Measurements from ENCODE around the gene NEURL1B.

Gene NEURL1B

GRCh38 chr5:172666251-172666650 lies 25.2 kb downstream of the NEURL1B start:
- Histone ChIP-seq H3K23ac (ENCODE audit: low read length in 2 of 2) (no peak overlapping the region), H3K4me1 (ENCODE audit: control insufficient read depth, insufficient read depth, low read depth, low read length) (peaks cover 4% of the 10 kb centered on the region), H2AK5ac (ENCODE audit: low read length, severe bottlenecking) (no peak overlapping the region), H3K27ac (ENCODE audit: low read length, poor library complexity, severe bottlenecking) (no peak overlapping the region), H3K18ac (ENCODE audit: low read depth in 1 of 2, low read length in 2 of 2) (no peak overlapping the region), H3K27me3 (ENCODE audit: control insufficient read depth in 1 of 2, insufficient read depth in 1 of 2, low read length in 2 of 2) (peaks cover 0 to 18% of the 10 kb centered on the region in 2 experiments), H3K79me1 (replicated peaks; ENCODE audit: low read length, poor library complexity, severe bottlenecking) (no peaks in the 10 kb centered on the region), H4K91ac (ENCODE audit: low read length) (no peak overlapping the region), H3K4me3 (ENCODE audit: insufficient read depth in 1 of 2, low read depth in 1 of 2, low read length in 2 of 2) (no peak overlapping the region), H3K4me2 (ENCODE audit: low read length, poor library complexity, severe bottlenecking) (no peak overlapping the region), H2BK5ac (ENCODE audit: low read depth, low read length, poor library complexity, severe bottlenecking) (no peak overlapping the region), H3K9me3 (ENCODE audit: control insufficient read depth, low read length) (no peaks in the 10 kb centered on the region), H2BK120ac (ENCODE audit: low read depth, low read length) (no peak overlapping the region), H2BK15ac (ENCODE audit: low read depth, poor library complexity, severe bottlenecking) (no peak overlapping the region), H2BK12ac (ENCODE audit: low read length in 2 of 2) (no peak overlapping the region), H3K4ac (ENCODE audit: low read depth in 1 of 2, low read length in 2 of 2) (no peak overlapping the region), H3K14ac (ENCODE audit: low read length in 2 of 2) (no peak overlapping the region), H3K36me3 (ENCODE audit: control insufficient read depth in 1 of 2, insufficient read depth in 2 of 2, low read depth in 1 of 2, low read length in 2 of 2) (peaks cover 0 to 4% of the 10 kb centered on the region in 2 experiments), H3K9ac (ENCODE audit: low read length) (no peak overlapping the region), H4K8ac (ENCODE audit: low read length) (no peak overlapping the region), H2AFZ (ENCODE audit: low read depth, low read length) (no peak overlapping the region)
- peak; percentile 58 for DNase-seq
- WGBS = 85% methylated on average over 7 of the region's 7 CpGs

- no peak overlapping the region for H3K4me2 ChIP-seq (ENCODE audit: low read length, poor library complexity, severe bottlenecking)
- H2AK5ac ChIP-seq (ENCODE audit: low read length, severe bottlenecking) = no peak overlapping the region
- H2BK12ac ChIP-seq (ENCODE audit: low read length in 2 of 2) = no peak overlapping the region
- no peak overlapping the region for H3K23ac ChIP-seq (ENCODE audit: low read length in 2 of 2)
- H3K27me3 ChIP-seq (ENCODE audit: control insufficient read depth in 1 of 2, insufficient read depth in 1 of 2, low read length in 2 of 2) = peaks cover 4 to 18% of the 10 kb centered on the region in 2 experiments
- DNase-seq = no peak
- no peak overlapping the region for H3K4me3 ChIP-seq (ENCODE audit: insufficient read depth in 1 of 2, low read depth in 1 of 2, low read length in 2 of 2)
- no peak overlapping the region for H4K91ac ChIP-seq (ENCODE audit: low read length)
- WGBS = 93% methylated on average over 7 of the region's 7 CpGs
- peaks cover 4% of the 10 kb centered on the region for H3K4me1 ChIP-seq (ENCODE audit: control insufficient read depth, insufficient read depth, low read depth, low read length)
- H3K79me1 ChIP-seq (replicated peaks; ENCODE audit: low read length, poor library complexity, severe bottlenecking) = no peaks in the 10 kb centered on the region
- H2BK120ac ChIP-seq (ENCODE audit: low read depth, low read length) = no peak overlapping the region
- H3K14ac ChIP-seq (ENCODE audit: low read length in 2 of 2) = no peak overlapping the region
- H3K9ac ChIP-seq (ENCODE audit: low read length) = no peak overlapping the region
- H3K27ac ChIP-seq (ENCODE audit: low read length, poor library complexity, severe bottlenecking) = no peak overlapping the region
- H3K18ac ChIP-seq (ENCODE audit: low read depth in 1 of 2, low read length in 2 of 2) = no peak overlapping the region
- H3K9me3 ChIP-seq (ENCODE audit: control insufficient read depth, low read length) = no peaks in the 10 kb centered on the region
- peak overlapping the region in 1 of 2 experiments; percentile 76 for H3K4ac ChIP-seq (ENCODE audit: low read depth in 1 of 2, low read length in 2 of 2)
- peaks cover 0 to 4% of the 10 kb centered on the region in 2 experiments for H3K36me3 ChIP-seq (ENCODE audit: control insufficient read depth in 1 of 2, insufficient read depth in 2 of 2, low read depth in 1 of 2, low read length in 2 of 2)
- no peak overlapping the region for H2AFZ ChIP-seq (ENCODE audit: low read depth, low read length)
- peak overlapping the region; percentile 34 for H2BK15ac ChIP-seq (ENCODE audit: low read depth, poor library complexity, severe bottlenecking)
- no peak overlapping the region for H2BK5ac ChIP-seq (ENCODE audit: low read depth, low read length, poor library complexity, severe bottlenecking)
- peak overlapping the region; percentile 21 for H4K8ac ChIP-seq (ENCODE audit: low read length)
Measured at GRCh38 chr5:172667786-172668593, 26.9 kb downstream of the NEURL1B start.

- Histone ChIP-seq H3K79me1 (replicated peaks; ENCODE audit: low read length, poor library complexity, severe bottlenecking) (no peaks in the 10 kb centered on the region), H3K36me3 (ENCODE audit: control insufficient read depth in 1 of 2, insufficient read depth in 2 of 2, low read depth in 1 of 2, low read length in 2 of 2) (peaks cover 0 to 4% of the 10 kb centered on the region in 2 experiments), H3K4me2 (ENCODE audit: low read length, poor library complexity, severe bottlenecking) (no peak overlapping the region), H2AK5ac (ENCODE audit: low read length, severe bottlenecking) (no peak overlapping the region), H4K91ac (ENCODE audit: low read length) (no peak overlapping the region), H3K9me3 (ENCODE audit: control insufficient read depth, low read length) (no peaks in the 10 kb centered on the region), H3K9ac (ENCODE audit: low read length) (no peak overlapping the region), H3K4me1 (ENCODE audit: control insufficient read depth, insufficient read depth, low read depth, low read length) (peaks cover 4% of the 10 kb centered on the region), H2AFZ (ENCODE audit: low read depth, low read length) (no peak overlapping the region), H2BK5ac (ENCODE audit: low read depth, low read length, poor library complexity, severe bottlenecking) (no peak overlapping the region), H3K14ac (ENCODE audit: low read length in 2 of 2) (no peak overlapping the region), H2BK120ac (ENCODE audit: low read depth, low read length) (no peak overlapping the region), H3K23ac (ENCODE audit: low read length in 2 of 2) (no peak overlapping the region), H3K4ac (ENCODE audit: low read depth in 1 of 2, low read length in 2 of 2) (peak overlapping the region in 1 of 2 experiments; percentile 76), H3K27me3 (ENCODE audit: control insufficient read depth in 1 of 2, insufficient read depth in 1 of 2, low read length in 2 of 2) (peaks cover 4 to 18% of the 10 kb centered on the region in 2 experiments), H3K27ac (ENCODE audit: low read length, poor library complexity, severe bottlenecking) (no peak overlapping the region), H3K18ac (ENCODE audit: low read depth in 1 of 2, low read length in 2 of 2) (no peak overlapping the region), H3K4me3 (ENCODE audit: insufficient read depth in 1 of 2, low read depth in 1 of 2, low read length in 2 of 2) (no peak overlapping the region), H4K8ac (ENCODE audit: low read length) (peak overlapping the region; percentile 21), H2BK12ac (ENCODE audit: low read length in 2 of 2) (no peak overlapping the region), H2BK15ac (ENCODE audit: low read depth, poor library complexity, severe bottlenecking) (peak overlapping the region; percentile 34)
- 93% methylated on average over 8 of the region's 11 CpGs for WGBS
- DNase-seq = no peak
Measured at GRCh38 chr5:172668594-172669071, 27.6 kb downstream of the NEURL1B start.

- peaks cover 4 to 18% of the 10 kb centered on the region in 2 experiments for H3K27me3 ChIP-seq (ENCODE audit: control insufficient read depth in 1 of 2, insufficient read depth in 1 of 2, low read length in 2 of 2)
- H4K91ac ChIP-seq (ENCODE audit: low read length) = peak overlapping the region; percentile 54
- 98% methylated on average over 45 of the region's 45 CpGs for WGBS
- H3K18ac ChIP-seq (ENCODE audit: low read depth in 1 of 2, low read length in 2 of 2) = no peak overlapping the region
- peak overlapping the region; percentile 48 for H4K8ac ChIP-seq (ENCODE audit: low read length)
- H3K27ac ChIP-seq (ENCODE audit: low read length, poor library complexity, severe bottlenecking) = no peak overlapping the region
- no peak overlapping the region for H3K23ac ChIP-seq (ENCODE audit: low read length in 2 of 2)
- H2BK15ac ChIP-seq (ENCODE audit: low read depth, poor library complexity, severe bottlenecking) = no peak overlapping the region
- H3K4me1 ChIP-seq (ENCODE audit: control insufficient read depth, insufficient read depth, low read depth, low read length) = peaks cover 4% of the 10 kb centered on the region
- no peak overlapping the region for H2BK120ac ChIP-seq (ENCODE audit: low read depth, low read length)
- H3K4ac ChIP-seq (ENCODE audit: low read depth in 1 of 2, low read length in 2 of 2) = no peak overlapping the region
- H3K9me3 ChIP-seq (ENCODE audit: control insufficient read depth, low read length) = no peaks in the 10 kb centered on the region
- H3K14ac ChIP-seq (ENCODE audit: low read length in 2 of 2) = no peak overlapping the region
- no peak overlapping the region for H3K9ac ChIP-seq (ENCODE audit: low read length)
- no peak overlapping the region for H3K4me2 ChIP-seq (ENCODE audit: low read length, poor library complexity, severe bottlenecking)
- H2AK5ac ChIP-seq (ENCODE audit: low read length, severe bottlenecking) = no peak overlapping the region
- peaks cover 0 to 4% of the 10 kb centered on the region in 2 experiments for H3K36me3 ChIP-seq (ENCODE audit: control insufficient read depth in 1 of 2, insufficient read depth in 2 of 2, low read depth in 1 of 2, low read length in 2 of 2)
- no peak overlapping the region for H2AFZ ChIP-seq (ENCODE audit: low read depth, low read length)
- no peak overlapping the region for H2BK5ac ChIP-seq (ENCODE audit: low read depth, low read length, poor library complexity, severe bottlenecking)
- H3K79me1 ChIP-seq (replicated peaks; ENCODE audit: low read length, poor library complexity, severe bottlenecking) = no peaks in the 10 kb centered on the region
- no peak overlapping the region for H2BK12ac ChIP-seq (ENCODE audit: low read length in 2 of 2)
- H3K4me3 ChIP-seq (ENCODE audit: insufficient read depth in 1 of 2, low read depth in 1 of 2, low read length in 2 of 2) = no peak overlapping the region
- DNase-seq = no peak
Measured at GRCh38 chr5:172669386-172670004, 28.4 kb downstream of the NEURL1B start.

Measured in mesenchymal stem cell (in vitro differentiated cells and primary cell).